Hepatocyte (in vitro differentiated cells): ENCODE data around the gene CENPB. TPM values are rescaled to one million over a fixed set of nuclear protein-coding genes. Genes with fewer than 3 reads are reported as not detected.

Source experiments
- DNase-seq: peaks from one replicate; pipeline ENCODE4 v3.0.0-alpha.2; 2016; ENCODE audit warnings: low spot score
- H2AFZ ChIP-seq: fragments of 200-600 bp; sonication (generic); 2 replicates; pipeline ENCODE4 v1.6.0; 2016; ENCODE audit warnings: antibody characterized with exemption, mild to moderate bottlenecking
- H3K27ac ChIP-seq: fragments of 200-600 bp; sonication (generic); 2 replicates; pipeline ENCODE4 v1.5.1; 2016; ENCODE audit warnings: mild to moderate bottlenecking
- H3K27me3 ChIP-seq: fragments of 200-600 bp; sonication (generic); 2 replicates; pipeline ENCODE4 v1.6.1; 2016
- H3K36me3 ChIP-seq: fragments of 200-600 bp; sonication (generic); replicated peaks from 2 replicates; pipeline ENCODE4 v1.5.1; 2016; ENCODE audit warnings: low read depth; ENCODE audit not compliant: insufficient read depth
- H3K4me1 ChIP-seq: fragments of 200-600 bp; sonication (generic); 2 replicates; pipeline ENCODE4 v1.5.1; 2016; ENCODE audit warnings: mild to moderate bottlenecking, moderate library complexity; ENCODE audit not compliant: insufficient read depth
- H3K4me2 ChIP-seq: fragments of 200-600 bp; sonication (generic); 2 replicates; pipeline ENCODE4 v1.6.0; 2016
- H3K4me3 ChIP-seq: fragments of 200-600 bp; sonication (generic); 2 replicates; pipeline ENCODE4 v1.5.1; 2016; ENCODE audit warnings: mild to moderate bottlenecking
- H3K79me2 ChIP-seq: fragments of 200-600 bp; sonication (generic); 2 replicates; pipeline ENCODE4 v1.6.0; 2017; ENCODE audit warnings: mild to moderate bottlenecking
- H3K9me2 ChIP-seq: fragments of 200-600 bp; sonication (generic); replicated peaks from 2 replicates; pipeline ENCODE4 v1.6.0; 2017; ENCODE audit warnings: mild to moderate bottlenecking; ENCODE audit not compliant: insufficient read depth
- H3K9me3 ChIP-seq: fragments of 200-600 bp; sonication (generic); 2 replicates; pipeline ENCODE4 v1.5.1; 2016; ENCODE audit warnings: low read depth, mild to moderate bottlenecking
- H4K20me1 ChIP-seq: fragments of 200-600 bp; sonication (generic); 2 replicates; pipeline ENCODE4 v1.6.0; 2016; ENCODE audit warnings: mild to moderate bottlenecking; ENCODE audit not compliant: insufficient read depth, poor library complexity, severe bottlenecking
- EZH2 ChIP-seq: fragments of 200-600 bp; sonication (generic); IDR thresholded peaks from 2 replicates; pipeline ENCODE4 v1.6.1; 2016; ENCODE audit warnings: antibody characterized with exemption, mild to moderate bottlenecking, borderline replicate concordance
- EZH2phosphoT487 ChIP-seq: fragments of 200-600 bp; sonication (generic); IDR thresholded peaks from one replicate; pipeline ENCODE4 v1.6.1; 2018; ENCODE audit warnings: antibody characterized with exemption, mild to moderate bottlenecking, low read depth, moderate library complexity; ENCODE audit not compliant: unreplicated experiment, severe bottlenecking
- WGBS: methylation state at CpG from one replicate; pipeline ENCODE4 v1.1.6; 2016; ENCODE audit warnings: low lambda C conversion rate; ENCODE audit errors: missing lambda C conversion rate; 5-methylcytosine and 5-hydroxymethylcytosine counted together
- polyA plus RNA-seq: library from polyadenylated mRNA; unstranded; fragments of >200 nt; fragmentation: Nextera tagmentation; extraction: Ambion mirVana; gene quantifications from 2 replicates; pipeline ENCODE4 v1.2.1, GENCODE V29; 2016
- total RNA-seq: library from RNA; depleted of rRNA; stranded (reverse); fragments of >200 nt; gene quantifications from 2 replicates; pipeline ENCODE4 v1.2.3, GENCODE V29; 2014
- TF ChIP-seq, protein P1 (sequence below): fragments of 200-600 bp; sonication (generic); IDR thresholded peaks from 2 replicates; pipeline ENCODE4 v1.5.1; 2016; ENCODE audit warnings: antibody characterized with exemption, mild to moderate bottlenecking; ENCODE audit not compliant: poor library complexity

Gene CENPB
- total and polyA plus RNA-seq, 2 experiments from 2014 or later = 21.2 to 46.7 TPM

DNA sequence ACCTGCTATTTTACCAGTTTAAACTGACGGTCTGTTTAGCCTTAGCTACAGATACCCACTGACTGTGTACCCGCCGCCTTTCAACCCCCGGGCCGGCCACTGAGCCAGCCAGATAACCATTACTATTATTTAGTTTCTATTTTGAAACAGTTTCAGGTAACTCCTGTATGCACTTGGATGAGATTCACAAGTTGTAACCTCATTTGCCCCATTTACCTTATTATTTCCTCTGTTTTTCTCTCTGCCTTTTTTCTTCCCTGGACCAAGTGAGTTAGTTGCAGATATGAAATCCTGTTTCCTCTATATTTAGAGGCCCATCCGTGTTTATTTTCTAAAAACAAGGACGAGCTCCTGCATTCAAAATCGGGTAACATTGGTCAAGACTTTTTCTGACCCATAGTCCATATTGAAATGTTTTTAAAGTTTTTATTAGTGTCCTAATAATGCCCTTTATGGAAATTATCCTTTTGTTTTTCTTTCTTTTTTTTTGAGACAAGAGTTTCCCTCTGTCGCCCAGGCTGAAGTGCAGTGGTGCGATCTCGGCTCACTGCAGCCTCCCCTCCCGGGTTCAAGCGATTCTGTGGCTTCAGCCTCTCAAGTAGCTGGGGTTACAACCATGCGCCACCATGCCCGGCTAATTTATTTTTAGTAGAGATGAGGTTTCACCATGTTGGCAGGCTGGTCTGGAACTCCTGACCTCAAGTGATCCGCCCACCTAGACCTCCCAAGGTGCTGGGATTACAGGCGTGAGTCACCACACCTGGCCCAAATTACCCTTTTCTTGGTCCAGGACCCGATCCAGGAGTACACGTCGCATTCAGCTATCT, 34.6 kb upstream of the CENPB start:
- Histone ChIP-seq H3K27ac (peak overlapping the region; percentile 96), H3K4me2 (peak overlapping the region; percentile 73), H2AFZ (peak overlapping the region; percentile 53), H3K9me3 (no peaks in the 10 kb centered on the region), H4K20me1 (no peaks in the 10 kb centered on the region), H3K4me3 (peak overlapping the region; percentile 62), H3K9me2 (no peaks in the 10 kb centered on the region), H3K79me2 (peaks cover 11% of the 10 kb centered on the region), H3K4me1 (peaks cover 7% of the 10 kb centered on the region), H3K27me3 (no peaks in the 10 kb centered on the region), H3K36me3 (no peaks in the 10 kb centered on the region)
- no peak for DNase-seq
- TF ChIP-seq, protein P1, sequence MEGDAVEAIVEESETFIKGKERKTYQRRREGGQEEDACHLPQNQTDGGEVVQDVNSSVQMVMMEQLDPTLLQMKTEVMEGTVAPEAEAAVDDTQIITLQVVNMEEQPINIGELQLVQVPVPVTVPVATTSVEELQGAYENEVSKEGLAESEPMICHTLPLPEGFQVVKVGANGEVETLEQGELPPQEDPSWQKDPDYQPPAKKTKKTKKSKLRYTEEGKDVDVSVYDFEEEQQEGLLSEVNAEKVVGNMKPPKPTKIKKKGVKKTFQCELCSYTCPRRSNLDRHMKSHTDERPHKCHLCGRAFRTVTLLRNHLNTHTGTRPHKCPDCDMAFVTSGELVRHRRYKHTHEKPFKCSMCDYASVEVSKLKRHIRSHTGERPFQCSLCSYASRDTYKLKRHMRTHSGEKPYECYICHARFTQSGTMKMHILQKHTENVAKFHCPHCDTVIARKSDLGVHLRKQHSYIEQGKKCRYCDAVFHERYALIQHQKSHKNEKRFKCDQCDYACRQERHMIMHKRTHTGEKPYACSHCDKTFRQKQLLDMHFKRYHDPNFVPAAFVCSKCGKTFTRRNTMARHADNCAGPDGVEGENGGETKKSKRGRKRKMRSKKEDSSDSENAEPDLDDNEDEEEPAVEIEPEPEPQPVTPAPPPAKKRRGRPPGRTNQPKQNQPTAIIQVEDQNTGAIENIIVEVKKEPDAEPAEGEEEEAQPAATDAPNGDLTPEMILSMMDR = no peak
- TF ChIP-seq EZH2 (no peak), EZH2phosphoT487 (no peak)
- 58% methylated on average over 20 of the region's 20 CpGs for WGBS

DNA sequence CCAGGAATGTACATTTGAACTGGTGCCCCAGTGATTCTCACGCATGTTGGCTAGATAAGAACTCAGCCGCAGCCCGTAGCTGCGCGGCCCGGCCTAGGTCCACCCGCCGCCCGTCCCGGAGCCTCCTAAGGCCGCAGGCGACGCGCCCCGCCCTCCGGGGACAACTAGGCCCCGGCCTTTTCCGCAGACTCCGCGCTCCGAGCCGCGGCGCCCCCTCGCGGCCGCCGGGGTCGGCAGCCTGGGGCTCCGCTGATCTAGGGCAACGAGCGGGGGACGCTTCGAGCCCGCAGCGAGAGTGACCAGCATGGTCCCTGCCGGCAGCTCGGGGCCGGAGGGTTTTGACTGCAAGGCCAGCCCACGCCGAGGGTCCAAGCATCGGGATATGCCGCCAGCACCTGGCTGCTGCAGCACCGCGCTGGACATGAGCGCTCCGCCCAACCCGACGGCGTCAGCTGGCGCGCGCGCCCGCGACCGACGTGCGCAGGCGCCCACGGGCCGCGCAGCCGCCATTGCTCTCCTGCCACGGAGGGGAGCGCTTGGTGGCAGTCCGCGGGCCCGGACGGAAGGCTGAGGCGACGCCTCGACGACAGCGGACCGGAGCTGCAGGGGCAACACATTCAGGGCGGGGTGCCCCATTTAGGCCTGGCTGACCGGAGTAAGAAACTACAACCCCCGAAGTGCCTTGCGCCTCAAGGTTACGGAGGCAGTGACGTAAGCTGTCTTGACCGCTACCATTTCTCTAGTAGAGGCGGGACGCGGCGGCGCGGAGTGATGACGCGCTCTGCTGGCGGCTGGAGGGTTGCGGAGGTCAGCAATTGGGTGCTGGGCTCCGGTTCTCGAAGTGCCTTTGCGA, 33.7 kb upstream of the CENPB start, which contains the start of gene AP5S1:
Gene AP5S1, plus strand, starts transcription at position 500 of the 853 bp plus-strand sequence. CDS start 1,571 bp downstream, outside the sequence.
- DNase-seq = peak; percentile 98
- WGBS = 1% methylated on average over 94 of the region's 96 CpGs
- Histone ChIP-seq H3K4me3 (peak within 1 kb of the TSS; percentile 62), H3K27me3 (no peaks in the 10 kb centered on the region), H3K4me2 (peak within 1 kb of the TSS; percentile 84), H3K9me3 (no peaks in the 10 kb centered on the region), H4K20me1 (no peaks in the 10 kb centered on the region), H3K9me2 (no peaks in the 10 kb centered on the region), H2AFZ (peak within 1 kb of the TSS; percentile 53), H3K79me2 (peaks cover 11% of the 10 kb centered on the region), H3K4me1 (peaks cover 7% of the 10 kb centered on the region), H3K27ac (peak within 1 kb of the TSS; percentile 96), H3K36me3 (no peaks in the 10 kb centered on the region)
- no peak for TF ChIP-seq EZH2phosphoT487
- TF ChIP-seq, protein P1 = peak; percentile 100

DNA sequence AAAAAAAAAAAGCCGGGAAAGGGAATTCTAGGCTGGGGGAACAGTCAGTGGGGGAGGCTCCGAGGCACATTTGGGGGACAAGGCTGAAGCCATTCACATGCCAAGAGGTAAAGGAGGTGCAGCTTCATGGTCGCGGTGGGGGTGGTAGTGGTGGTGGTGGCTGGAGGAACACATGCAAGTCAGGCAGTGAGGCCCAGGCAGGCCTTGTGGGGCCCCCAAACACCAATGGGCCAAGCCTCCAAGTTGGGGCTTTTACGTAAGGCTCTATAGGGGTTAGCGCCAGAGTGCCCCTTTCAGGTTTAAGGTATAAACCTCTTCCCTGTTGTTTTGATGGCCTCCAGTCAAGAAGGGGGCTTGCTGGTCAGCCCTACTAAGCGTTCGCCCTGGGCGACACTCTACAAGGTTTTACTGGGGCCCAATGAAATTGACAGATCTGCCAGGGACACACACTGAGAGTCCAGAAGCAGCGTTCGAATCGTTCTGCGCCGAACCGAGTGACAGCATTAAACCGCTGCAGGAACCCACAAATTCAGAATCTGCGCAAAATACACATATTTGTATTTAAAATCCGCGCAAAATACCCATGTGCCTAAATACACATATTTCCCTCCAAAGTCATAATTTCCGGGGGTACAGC, 33.0 kb upstream of the CENPB start:
- WGBS = 83% methylated on average over 20 of the region's 20 CpGs
- Histone ChIP-seq H3K9me3 (no peaks in the 10 kb centered on the region), H3K27me3 (no peaks in the 10 kb centered on the region), H3K9me2 (no peaks in the 10 kb centered on the region), H3K27ac (peak overlapping the region; percentile 96), H4K20me1 (no peaks in the 10 kb centered on the region), H3K36me3 (no peaks in the 10 kb centered on the region), H3K4me1 (peaks cover 7% of the 10 kb centered on the region), H3K4me3 (no peak overlapping the region), H3K4me2 (peak overlapping the region; percentile 84), H3K79me2 (peaks cover 11% of the 10 kb centered on the region), H2AFZ (peak overlapping the region; percentile 51)
- no peak for DNase-seq
- TF ChIP-seq EZH2 (no peak), EZH2phosphoT487 (no peak)
- TF ChIP-seq, protein P1 = no peak
